Measurements from ENCODE around the gene PDE4B.

GRCh38 chr1:66035616-66036245 lies 243.0 kb downstream of the PDE4B start:
- TF ChIP-seq CTCF (IDR thresholded peaks at IDR 0.05) (no peak), POLR2A (IDR thresholded peaks at IDR 0.05) (no peak), EP300 (IDR thresholded peaks at IDR 0.05) (no peak)
